ENCODE results near the gene SLC36A1.

DNA sequence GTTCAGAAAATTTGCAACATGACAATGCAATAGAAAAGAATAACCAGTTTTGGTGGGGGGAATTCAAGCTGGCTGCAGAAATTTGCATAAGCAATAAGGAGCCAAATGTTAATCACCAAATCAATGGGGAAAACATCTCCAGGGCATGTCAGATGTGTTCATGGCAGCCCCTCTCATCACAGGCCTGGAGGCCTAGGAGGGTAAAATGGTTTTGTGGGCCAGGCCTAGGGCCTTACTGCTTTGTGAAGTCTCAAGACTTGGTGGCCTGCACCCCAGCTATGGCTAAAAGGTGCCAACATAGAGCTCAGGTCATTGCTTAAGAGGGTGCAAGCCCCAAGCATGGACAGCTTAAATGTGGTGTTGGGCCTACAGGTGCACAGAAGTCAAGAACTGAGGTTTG is 29.7 kb upstream of the SLC36A1 start:
- no peak for TF ChIP-seq CTCF (optimal IDR thresholded peaks at IDR 0.05 in 1 of 3, IDR thresholded peaks at IDR 0.05 in 1 of 3, conservative IDR thresholded peaks at IDR 0.05 in 1 of 3; ENCODE audit: extremely low read depth in 1 of 3, insufficient read depth in 2 of 3, low read length in 3 of 3)
- no peak for TF ChIP-seq EZH2 (IDR thresholded peaks at IDR 0.05; ENCODE audit: low read length)
